Superior temporal gyrus (tissue), 1 donor: ENCODE data around the gene RPL18A.
A peak's percentile ranks its signal among the peaks of the same experiment; 100 is the strongest.

ENCODE experiments used
- DNase-seq: peaks from one replicate; pipeline ENCODE4 v3.0.0-alpha.2; 2016; ENCODE audit errors: extremely low spot score

Gene RPL18A

GRCh38 chr19:17841810-17842662 is 17.7 kb upstream of the RPL18A start:
- DNase-seq, result no peak

GRCh38 chr19:17842663-17843291 is 16.9 kb upstream of the RPL18A start:
- DNase-seq, result no peak

- DNase-seq, result no peak
These were observed 16.4 kb upstream of the RPL18A start for GRCh38 chr19:17843292-17843827.

- no peak for DNase-seq
These were observed 15.7 kb upstream of the RPL18A start for GRCh38 chr19:17843908-17844490.

- no peak for DNase-seq
These were observed 13.6 kb upstream of the RPL18A start for GRCh38 chr19:17846146-17846545.

- peak; percentile 16 for DNase-seq
These were observed 12.0 kb upstream of the RPL18A start, which contains the start of gene JAK3 for GRCh38 chr19:17847538-17848366. JAK3 (minus strand) TSS chr19:17847982; CDS start chr19:17844417, 3,565 bp downstream.

GRCh38 chr19:17848595-17849292 is 11.0 kb upstream of the RPL18A start:
- no peak for DNase-seq

- DNase-seq, result no peak
These were observed 5.6 kb upstream of the RPL18A start for GRCh38 chr19:17854061-17854460.

GRCh38 chr19:17855280-17856152 is 4.2 kb upstream of the RPL18A start:
- peak; percentile 92 for DNase-seq

GRCh38 chr19:17860331-17860992 is 752 bp downstream of the RPL18A start:
- no peak for DNase-seq

GRCh38 chr19:17860993-17861360 is 1.3 kb downstream of the RPL18A start:
- no peak for DNase-seq

- no peak for DNase-seq
These were observed 2.1 kb downstream of the RPL18A start for GRCh38 chr19:17861542-17862402.

- no peak for DNase-seq
These were observed 3.2 kb downstream of the RPL18A start for GRCh38 chr19:17862711-17863519.

GRCh38 chr19:17863520-17864182 is 3.9 kb downstream of the RPL18A start:
- DNase-seq, result no peak

- DNase-seq, result no peak
These were observed 5.9 kb downstream of the RPL18A start for GRCh38 chr19:17865364-17866311.
